ENCODE measurements around the gene PGPEP1. TPM values are rescaled to one million over a fixed set of nuclear protein-coding genes. Genes with fewer than 3 reads are reported as not detected.
A peak's percentile ranks its signal among the peaks of the same experiment; 100 is the strongest.

The PGPEP1 gene
- total and polyA plus RNA-seq, 10 of the 15 experiments (the other 5 are each of a cell fraction or from before 2014, with no cell fraction given), result 13.8 to 39.4 (median 17.0) TPM

- TF ChIP-seq CEBPZ (IDR thresholded peaks at IDR 0.05; ENCODE audit: low read depth, low read length) (no peak), TCF12 (IDR thresholded peaks at IDR 0.05; ENCODE audit: low read depth, low read length) (0 out of 2 replicates have a peak, but pooled peaks have one; percentile 12), SUPT20H (IDR thresholded peaks at IDR 0.05; ENCODE audit: borderline replicate concordance, control insufficient read depth, low read depth, low read length) (no peak), RAD21 (IDR thresholded peaks at IDR 0.05; ENCODE audit: insufficient read depth, low read depth, low read length) (no peak), PAX5 (IDR thresholded peaks at IDR 0.05; ENCODE audit: borderline replicate concordance, low read depth, low read length) (no peak), RBBP5 (conservative IDR thresholded peaks at IDR 0.05) (no peak), POLR2A (IDR thresholded peaks at IDR 0.05; ENCODE audit: low read depth, low read length) (peak; percentile 79), ZBTB4 (CRISPR knock-in tag; IDR thresholded peaks at IDR 0.05) (no peak), CEBPB (IDR thresholded peaks at IDR 0.05; ENCODE audit: borderline replicate concordance in 1 of 2, low read depth in 2 of 2, low read length in 2 of 2) (no peak), IKZF2 (IDR thresholded peaks at IDR 0.05) (peak in 1 of 2 experiments; percentile 27; a peak in 1 of 4 replicates), SMAD5 (IDR thresholded peaks at IDR 0.05; ENCODE audit: low read depth) (no peak), EP300 (IDR thresholded peaks at IDR 0.05; ENCODE audit: borderline replicate concordance in 1 of 2, control insufficient read depth in 1 of 2, low read depth in 2 of 2, low read length in 2 of 2) (no peak), MTA3 (IDR thresholded peaks at IDR 0.05; ENCODE audit: borderline replicate concordance, low read length) (no peak), NR2F1 (conservative IDR thresholded peaks at IDR 0.05) (peak; percentile 42; the same call in 1 of the 2 replicates), GATAD2B (conservative IDR thresholded peaks at IDR 0.05; ENCODE audit: low read depth) (no peak), TAF1 (IDR thresholded peaks at IDR 0.05; ENCODE audit: borderline replicate concordance, low read depth, low read length) (peak; percentile 32; the same call in 1 of the 2 replicates), YY1 (IDR thresholded peaks at IDR 0.05; ENCODE audit: low read depth, low read length) (no peak), HDGF (IDR thresholded peaks at IDR 0.05) (no peak), USF2 (IDR thresholded peaks at IDR 0.05; ENCODE audit: borderline replicate concordance, low read depth, low read length) (no peak), CTCF (IDR thresholded peaks at IDR 0.05 in 2 of 3, conservative IDR thresholded peaks at IDR 0.05 in 1 of 3; ENCODE audit: control insufficient read depth in 2 of 3, extremely low read depth in 1 of 3, insufficient read depth in 1 of 3, low read depth in 3 of 3, low read length in 3 of 3) (no peak)
Observed at GRCh38 chr19:18397242-18398202, 57.1 kb downstream of the PGPEP1 start, which contains the start of gene LRRC25 (continued).
